Hematopoietic multipotent progenitor cell treated with erythropoietin and hydrocortisone succinate and interleukin-3 and kit ligand, for 6 days (in vitro differentiated cells): ENCODE measurements around the gene CFAP251.
"Not testable (repeated sequence)": the region's sequence is repeated elsewhere in the genome, so short reads cannot be mapped to it uniquely, and the experiment has no call there.

Experiments
- DNase-seq: peaks from one replicate; pipeline ENCODE4 v3.0.0-alpha.2; 2015

CFAP251 gene

DNA sequence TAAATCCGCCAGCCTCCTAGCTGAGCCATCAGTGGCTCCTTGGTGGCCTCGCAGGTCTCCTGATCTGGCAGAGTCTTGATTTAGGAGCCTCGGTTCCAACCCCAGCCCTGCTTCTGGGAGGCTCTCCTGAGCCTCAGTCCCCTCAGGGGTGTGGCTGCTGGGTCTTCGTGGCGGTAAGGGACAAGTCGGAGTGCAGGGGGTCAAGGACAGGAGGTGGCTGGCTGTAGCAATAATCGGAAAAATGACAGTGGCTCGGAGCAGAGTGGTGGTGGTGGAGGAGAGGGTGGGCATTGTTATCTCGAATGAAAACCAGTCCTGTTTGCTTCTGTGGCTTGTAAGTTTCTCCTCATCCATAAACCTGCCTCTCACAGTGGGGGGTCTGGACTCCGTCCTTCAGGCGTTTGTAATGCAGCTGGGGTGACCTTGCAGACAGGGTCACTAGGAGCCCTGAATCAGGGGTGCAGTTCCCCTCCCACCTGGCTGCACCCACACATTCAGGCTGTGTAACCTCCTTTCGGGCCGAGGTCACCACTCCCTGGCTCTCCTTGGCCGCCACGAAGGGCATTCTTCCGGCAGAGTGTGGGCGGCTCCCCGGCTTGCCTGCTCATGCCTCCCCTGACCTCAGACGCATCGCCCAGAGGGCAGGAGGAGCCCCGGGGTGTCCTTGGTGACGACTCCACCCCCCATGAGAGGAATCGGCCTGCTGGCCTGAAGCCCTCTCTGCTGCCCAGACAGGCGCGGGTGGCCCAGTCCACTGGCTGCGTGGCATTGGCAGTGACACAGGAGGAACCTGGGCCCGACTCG is 111.4 kb downstream of the CFAP251 start:
- DNase-seq = no peak

DNA sequence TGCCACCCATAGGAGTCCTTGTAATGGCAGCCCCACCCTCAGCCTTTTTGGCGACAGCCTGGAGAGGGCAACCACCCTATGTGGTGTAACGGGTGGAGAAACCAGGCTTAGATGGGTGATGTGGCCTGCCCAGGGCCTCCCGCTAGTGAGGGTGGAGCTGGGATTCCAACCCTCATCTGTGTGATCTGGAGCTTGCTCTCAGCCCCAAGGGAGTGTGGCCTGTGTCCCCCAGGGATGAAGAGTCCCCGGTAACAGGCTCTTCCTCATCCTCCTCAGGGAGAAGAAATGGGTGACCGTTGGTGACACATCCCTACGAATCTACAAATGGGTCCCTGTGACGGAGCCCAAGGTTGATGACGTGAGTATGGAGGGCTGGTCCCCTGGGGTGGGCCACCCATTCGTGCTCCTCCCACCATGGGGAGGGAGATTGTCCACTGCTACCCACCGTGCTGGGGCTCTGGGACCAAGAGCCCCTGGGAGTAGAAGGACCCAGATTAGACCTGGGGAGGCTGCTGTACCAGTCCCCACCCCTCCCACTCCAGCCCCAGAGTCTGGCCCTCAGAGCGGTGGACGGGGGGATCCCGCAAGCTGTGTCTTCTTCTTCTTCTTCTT is 112.1 kb downstream of the CFAP251 start:
- peak; percentile 50 for DNase-seq

DNA sequence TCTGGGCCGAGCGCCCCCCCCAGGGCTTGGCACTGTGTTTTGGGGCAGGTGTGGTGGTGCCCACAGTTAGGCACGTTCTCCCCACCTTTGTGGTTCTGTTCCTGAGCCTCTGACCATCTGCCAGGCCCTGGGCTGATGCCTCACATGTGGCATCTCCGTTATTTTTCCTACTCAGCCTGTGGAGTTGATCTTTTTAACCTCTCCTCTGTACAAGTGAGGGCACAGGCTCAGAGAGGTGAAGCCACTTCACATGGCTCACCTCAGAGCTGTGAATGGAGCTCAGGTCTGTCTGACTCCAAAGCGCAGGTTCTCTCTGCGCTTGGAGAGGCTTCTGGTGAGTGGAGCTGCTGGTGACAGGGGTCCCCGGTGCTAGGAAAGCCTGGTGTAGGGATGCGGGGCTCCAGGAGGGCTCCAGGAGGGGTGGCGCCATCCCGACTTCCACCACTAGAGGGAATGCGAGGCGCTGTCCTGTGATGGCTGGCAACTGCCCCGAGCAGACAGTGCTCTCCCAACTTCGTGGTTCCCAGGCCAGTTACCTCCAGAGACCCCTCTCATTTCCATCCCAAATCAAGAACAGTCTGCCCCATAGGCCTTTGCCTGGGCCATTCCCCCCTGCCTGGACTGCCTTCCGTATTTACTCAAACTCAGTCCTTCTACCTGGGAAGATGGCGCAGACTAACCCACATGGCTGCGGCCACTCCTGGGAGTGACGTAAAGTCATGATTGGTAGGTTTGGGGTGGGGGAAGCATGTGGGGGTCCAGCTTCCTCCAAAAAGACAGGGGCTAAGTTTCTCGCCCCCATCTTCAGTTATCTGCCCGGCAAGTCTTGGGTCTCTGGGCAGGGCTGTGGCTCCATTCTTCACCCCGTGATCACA is 113.2 kb downstream of the CFAP251 start:
- DNase-seq = peak; percentile 73

DNA sequence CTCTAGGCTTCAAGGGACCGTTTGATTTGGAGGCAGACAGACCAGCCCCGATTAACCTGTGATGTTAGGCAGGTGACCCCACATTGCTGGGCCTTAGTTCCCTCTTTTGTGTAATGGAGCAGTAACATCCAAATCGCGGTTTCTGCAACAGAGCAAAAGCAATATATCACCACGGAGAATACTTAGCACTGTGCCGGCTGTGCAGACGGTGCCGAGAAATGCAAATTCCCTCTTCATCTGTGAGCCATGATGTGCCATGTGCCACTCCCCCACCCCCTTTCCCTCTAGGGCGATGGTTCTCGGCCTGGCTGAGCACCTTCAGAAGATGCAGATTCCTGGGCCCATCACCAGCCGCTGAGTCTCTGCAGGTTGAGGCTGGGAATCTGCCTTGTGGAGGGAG is 114.2 kb downstream of the CFAP251 start:
- no peak for DNase-seq

DNA sequence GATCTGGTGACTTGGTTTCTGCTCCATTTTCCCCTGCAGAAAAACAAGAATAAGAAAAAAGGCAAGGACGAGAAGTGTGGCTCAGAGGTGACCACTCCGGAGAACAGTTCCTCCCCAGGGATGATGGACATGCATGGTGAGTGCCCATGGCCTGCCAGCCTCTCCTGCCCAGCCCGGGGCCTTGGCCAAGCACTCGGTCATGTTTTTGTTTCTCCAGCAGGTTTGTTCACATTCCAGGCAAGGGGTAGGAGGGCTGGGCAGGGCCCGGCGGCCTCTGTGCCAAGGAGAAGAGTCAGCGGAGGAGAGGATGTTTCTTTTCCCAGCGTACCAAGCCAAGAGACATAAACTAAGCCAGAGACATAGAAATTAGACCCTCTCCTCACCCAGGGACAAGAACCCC is 116.9 kb downstream of the CFAP251 start:
- no peak for DNase-seq

DNA sequence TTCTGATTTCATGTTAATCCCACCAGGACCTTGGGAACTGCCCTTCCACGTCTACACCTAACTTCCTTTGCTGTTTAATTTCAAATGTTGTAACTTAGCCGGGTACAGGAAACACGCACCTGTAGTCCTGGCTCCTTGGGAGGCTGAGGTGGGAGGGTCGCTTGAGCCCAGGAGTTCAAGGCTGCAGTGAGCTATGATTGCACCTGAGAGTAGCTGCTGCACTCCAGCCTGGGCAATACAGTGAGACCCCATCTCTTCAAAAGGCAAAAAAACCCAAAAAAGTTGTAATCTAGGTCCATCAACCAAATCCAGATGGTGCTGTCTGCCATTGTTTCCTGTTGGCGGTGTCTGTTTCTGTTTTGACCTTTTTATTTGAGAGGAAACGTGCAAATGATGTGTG is 117.8 kb downstream of the CFAP251 start:
- no peak for DNase-seq

DNA sequence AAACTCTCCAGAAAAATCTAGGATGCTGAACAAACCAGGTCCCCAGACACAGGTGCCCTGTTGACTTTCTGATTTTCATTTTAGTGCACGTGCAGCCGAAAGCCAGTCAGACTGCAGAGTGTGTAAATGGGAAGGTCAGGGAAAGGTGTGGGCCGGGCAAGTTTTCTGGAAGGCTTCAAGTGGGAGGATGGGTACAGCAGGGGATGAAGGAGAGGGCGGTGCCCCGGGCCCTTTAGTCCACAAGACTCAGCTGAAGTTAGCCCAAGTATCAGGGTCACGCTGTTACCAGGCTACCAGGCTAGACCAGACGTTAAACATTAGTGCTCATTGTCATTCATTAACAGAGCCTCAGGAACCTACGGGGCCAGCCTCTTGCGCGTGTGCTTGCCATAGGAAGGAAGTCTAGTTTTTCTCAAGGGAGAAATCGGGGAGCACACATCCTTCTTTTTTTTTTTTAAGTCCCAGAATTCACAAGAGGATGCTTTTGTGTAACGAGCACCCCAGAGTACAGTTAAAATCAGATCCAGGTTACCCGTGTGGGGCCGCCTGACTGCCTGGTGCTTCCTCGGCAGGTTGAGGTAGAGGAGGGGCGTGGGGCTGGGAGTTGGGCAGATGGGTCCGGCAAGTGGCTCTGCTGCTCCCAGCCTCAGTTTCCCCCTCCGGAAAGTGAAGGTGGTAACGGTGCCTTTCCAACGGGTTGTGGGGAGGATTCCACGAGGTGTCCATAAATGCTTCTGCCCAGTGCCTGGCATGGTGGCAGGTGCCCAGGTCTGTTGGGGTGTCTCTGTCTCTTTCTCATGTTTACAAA is 122.4 kb downstream of the CFAP251 start:
- no peak for DNase-seq

DNA sequence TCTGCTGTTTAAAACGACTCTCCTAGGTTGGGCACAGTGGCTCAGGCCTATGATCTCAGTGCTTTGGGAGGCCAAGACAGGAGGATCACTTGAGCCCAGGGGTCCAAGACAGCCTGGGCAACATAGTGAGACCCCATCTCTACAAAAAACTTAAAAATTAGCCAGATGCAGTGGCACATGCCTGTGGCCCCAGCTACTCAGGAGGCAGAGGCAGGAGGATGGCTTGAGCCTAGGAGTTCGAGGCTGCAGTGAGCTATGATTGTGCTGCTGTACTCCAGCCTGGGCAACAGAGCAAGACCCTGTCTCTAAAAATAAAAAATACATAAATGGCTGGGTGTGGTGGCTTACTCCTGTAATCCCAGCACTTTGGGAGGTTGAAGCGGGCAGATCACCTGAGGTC is 123.1 kb downstream of the CFAP251 start:
- not testable (repeated sequence) for DNase-seq

DNA sequence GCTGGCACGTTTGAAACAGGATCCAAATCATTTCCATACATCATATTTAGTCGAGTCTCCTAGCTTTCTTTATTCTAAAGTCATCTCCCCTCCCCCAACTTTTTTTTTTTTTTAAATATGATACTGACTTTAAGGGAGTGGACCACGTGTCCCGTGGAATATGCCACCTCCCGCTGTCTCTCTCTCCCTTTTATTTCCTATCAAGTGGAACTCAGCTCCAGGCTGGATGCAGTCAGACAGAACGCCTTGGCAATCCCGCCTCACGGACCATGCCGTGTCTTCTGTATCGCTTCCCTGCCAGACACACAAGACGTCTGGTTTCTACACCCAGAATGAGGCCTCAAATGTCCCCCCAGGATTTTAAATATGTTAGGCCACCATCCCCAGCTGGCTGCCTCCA is 124.5 kb downstream of the CFAP251 start:
- DNase-seq = no peak

DNA sequence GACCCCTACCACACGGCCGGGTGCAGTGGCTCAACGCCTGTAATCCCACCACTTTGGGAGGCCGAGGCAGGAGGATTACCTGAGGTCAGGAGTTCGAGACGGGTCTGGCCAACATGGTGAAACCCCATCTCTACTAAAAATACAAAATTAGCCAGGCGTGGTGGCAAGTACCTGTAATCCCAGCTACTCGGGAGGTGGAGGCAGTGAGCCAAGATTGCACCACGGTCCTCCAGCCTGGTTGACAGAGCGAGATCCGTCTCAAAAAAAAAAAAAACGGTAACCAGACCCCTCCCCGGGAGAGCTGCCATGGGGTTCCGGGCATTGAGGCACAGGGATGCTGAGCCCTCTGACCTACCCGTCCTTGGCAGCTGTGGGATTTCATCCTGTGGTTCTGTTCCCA is 125.1 kb downstream of the CFAP251 start:
- no peak for DNase-seq

DNA sequence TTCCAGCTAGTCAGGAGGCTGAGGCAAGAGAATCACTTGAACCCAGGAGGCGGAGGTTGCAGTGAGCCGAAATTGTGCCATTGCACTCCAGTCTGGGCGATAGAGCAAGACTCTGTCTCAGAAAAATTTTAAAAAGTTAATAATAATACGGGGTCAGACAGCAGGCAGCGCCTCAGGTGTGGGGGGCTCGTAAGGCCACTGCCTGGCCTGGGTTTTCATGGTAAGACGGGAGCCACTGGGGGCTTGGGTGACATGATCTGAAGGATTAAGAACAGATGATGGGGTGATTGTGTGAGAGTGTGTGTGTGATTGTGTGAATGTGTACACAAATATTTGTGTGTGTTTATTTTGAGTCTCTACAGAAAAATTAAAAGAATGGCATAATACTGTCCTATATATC is 126.9 kb downstream of the CFAP251 start:
- DNase-seq = no peak

DNA sequence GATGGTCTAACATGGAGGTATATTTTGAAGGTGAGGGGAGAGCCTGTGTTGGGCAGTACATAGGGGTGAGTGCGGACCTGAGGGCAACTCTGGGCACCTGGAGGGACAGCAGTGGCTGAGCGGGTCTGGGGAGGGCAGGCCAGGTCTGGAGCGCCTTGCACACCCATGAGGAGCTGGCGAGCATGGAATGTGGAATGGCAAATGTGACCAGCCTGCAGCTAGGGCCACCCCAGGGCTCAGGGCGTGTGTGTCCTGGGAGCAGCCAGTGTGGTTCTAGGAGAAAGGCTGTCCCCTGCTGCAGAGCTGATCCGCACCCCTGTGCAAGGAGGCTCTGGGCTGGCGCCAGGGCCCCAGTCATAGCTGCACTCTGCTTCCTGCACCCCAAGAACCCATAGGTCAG is 127.8 kb downstream of the CFAP251 start:
- no peak for DNase-seq

DNA sequence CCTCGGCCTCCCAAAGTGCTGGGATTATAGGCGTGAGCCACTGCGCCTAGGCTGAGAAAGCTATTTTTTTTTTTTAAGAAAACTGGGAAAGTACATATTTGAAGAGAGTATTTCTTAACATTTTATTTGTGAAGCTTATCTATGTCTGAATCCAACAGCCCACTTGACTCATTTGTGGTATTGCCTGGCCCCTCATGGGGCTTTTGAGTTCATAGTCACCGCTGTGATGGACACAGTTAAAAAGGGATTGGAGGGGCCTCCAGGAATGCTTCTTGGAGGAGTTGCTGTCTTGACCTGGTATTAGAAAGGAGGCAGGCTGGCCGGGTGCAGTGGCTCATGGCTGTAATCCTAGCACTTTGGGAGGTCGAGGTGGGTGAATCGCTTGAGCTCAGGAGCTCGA is 129.8 kb downstream of the CFAP251 start:
- DNase-seq = no peak

DNA sequence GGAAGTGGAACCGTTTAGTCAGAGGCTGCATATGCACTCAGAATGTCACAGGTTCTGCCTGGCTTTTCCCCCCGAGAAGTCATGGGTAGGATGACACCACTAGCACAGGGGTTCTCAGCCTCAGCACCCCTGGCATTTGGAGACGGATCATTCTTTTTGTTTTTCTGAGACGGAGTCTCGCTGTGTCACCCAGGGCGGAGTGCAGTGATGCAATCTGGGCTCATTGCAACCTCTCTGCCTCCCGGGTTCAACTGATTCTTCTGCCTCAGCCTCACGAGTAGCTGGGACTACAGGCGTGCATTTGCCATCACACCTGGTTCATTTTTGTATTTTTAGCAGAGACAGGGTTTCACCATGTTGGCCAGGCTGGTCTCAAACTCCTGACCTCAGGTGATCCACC is 131.4 kb downstream of the CFAP251 start:
- no peak for DNase-seq

DNA sequence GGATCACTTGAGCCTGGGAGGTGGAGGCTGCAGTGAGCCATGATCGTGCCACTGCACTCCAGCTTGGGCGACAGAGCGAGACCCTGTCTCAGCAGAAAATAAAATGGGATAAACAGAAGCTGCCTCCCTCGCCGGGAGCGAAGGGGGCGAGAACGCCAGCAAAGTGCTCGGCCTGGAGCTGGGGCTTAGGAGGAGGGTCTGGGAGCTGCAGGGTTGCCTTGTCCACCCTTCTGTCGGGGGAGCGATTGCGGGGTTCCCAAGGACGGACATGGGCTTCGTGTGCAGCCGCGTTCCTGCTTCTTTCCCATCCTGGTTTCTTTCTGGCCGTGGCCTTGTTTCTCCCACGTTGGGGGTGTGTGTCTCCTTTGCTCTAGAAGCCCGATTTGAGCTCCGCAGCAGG is 132.3 kb downstream of the CFAP251 start:
- no peak for DNase-seq

DNA sequence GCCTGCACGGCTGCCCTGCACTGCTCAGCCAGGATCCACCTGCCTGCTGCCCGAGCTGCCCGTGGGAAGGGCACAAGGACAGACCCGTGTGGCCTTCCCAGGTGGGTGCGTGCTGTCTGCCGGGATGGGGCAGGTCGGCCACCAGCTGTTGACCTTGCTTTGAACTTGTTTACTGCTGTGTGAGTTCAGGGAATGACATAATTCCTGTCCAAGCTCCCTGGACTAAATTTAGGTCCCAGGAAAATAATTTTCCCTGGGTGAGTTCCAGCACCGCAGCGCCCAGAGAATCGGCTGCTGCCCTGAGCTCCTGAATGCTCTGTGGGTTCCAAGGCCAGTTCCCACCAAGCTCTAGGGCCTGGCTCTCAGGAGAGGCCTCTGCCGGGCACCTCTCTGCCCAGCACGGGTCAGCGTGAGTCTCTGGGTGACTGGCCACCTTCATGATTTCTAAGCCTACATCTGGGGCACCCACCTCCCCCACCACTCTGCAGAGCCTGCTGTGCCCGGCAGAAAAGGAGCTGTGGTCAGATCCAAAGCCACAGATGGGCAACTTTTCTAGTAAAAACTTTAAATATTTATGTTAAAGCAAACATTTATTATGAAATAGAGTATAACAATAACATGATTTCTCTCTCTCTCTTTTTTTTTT is 133.0 kb downstream of the CFAP251 start:
- DNase-seq = no peak

DNA sequence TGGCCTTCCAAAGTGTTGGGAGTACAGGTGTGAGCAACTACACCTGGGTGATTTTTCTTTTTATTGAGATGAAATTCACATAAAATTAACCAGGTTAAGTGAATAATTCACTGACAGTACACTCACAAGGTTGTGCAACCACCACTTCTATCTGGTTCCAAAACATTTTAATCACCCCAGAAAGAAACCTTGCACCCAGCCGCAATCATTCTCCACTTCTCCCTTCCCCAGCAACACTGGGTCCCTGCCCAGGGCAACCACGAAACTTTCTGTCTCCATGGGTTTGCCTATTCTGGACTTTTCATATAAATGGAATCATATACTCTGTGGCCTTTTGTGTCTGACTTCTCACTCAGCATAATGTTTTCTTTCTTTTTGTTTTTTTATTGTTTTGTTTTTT is 133.9 kb downstream of the CFAP251 start:
- no peak for DNase-seq
